Femur (tissue), 1 donor: ENCODE data around the gene UBE3C.

Experiments used
- DNase-seq: peaks from one replicate; pipeline ENCODE4 v3.0.0-alpha.2; 2017

The UBE3C gene

DNA sequence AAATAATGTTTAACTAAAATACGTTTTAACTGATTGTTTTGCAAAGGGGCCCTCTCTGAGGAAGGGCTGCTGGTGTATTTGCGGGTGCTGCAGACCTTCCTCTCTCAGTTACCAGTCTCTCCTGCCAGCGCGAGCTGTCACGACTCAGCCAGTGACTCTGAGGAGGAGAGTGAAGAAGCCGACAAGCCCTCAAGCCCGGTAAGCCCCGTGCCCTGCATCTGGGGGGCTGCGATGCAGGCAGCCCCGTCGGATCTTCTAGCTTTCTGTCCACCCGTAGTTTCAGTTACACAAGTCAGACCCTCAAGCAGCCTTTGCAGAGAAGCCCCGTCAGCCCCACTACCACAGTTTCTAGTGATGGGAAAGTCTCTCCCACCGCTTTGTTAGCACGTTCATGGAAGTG, 45.1 kb downstream of the UBE3C start:
- no peak for DNase-seq

DNA sequence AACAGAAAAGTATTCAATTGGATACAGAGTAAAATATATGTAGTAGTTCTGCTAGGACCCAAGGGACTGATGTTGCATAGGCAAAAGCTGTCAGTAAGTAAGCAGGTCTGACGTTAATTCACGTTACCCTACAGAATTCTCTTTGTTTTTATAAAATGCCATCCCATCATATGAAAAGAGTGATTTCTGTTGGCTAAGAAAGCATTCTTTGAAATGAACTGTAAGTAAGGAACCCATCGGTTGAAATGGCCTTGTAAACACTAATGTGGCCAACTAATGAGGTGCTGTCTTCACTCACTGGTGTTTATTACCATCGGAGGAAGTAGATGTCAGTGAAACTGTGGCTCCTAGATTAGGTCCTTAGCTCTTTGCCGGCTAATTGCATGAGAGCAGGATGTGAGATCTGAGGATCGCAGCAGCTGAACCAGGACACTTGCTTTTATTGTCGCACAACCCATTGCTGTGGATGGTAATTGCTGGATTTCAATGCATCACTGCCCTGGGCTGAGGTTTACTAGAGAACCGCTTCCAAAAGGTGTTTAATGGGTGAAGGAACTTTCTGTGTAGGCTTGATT, 49.5 kb downstream of the UBE3C start:
- DNase-seq = no peak

DNA sequence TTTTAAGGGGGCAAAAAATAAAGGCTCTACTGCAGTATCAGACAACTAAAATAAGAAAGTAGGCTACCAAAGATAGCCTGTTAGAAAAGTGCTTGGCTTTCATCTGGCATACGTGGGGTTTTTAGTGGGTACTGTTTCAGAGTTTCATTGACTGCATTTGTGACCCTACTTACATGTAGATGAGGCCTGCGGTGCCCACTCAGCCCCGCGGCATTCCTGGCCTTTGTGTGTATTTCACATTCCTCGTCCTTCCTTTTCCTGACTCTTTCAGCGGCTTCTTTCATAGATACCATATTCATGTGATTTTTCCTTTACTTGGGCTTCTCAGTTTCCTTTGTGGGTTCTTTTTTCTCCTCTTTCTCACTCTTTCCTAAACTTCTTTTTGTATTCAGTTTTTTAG, 50.7 kb downstream of the UBE3C start:
- no peak for DNase-seq

DNA sequence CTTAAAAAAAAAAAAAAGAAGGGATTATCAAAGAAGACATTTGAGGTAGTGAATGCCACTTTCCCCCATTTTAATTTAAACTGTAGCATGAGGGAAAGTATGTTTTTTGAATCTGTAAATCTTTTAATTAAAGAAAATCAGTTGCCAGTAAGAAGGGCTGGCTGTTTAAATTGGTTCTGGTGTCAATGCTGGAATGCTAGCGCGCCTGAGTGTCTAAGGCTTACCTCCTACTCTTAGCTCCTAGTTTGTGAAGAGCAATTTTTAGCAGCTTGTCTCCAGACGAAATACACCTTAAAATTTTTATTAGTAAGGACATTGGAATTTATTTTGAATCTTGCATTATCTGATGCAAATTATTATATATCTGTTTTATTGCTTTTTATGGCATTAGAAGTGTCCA, 54.1 kb downstream of the UBE3C start:
- DNase-seq = no peak

DNA sequence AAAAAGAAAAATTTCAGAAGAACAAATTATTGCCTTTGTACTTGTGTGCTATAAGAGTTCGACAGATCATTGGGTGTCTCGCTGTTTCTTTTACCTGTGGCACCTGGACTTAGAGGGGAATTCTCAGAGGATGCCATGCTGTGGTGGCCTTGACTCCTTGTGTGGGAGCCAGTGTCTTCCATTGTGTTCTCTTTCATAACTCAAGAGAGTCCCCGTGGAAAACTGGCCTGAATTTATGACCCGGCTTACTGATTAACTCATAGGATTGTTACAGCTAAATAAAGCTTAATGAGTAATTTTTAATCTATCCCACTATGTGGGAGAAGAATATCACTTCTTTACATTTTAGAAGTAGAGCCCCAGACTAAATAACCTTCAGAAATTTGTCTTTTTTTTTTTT, 54.5 kb downstream of the UBE3C start:
- DNase-seq = no peak

DNA sequence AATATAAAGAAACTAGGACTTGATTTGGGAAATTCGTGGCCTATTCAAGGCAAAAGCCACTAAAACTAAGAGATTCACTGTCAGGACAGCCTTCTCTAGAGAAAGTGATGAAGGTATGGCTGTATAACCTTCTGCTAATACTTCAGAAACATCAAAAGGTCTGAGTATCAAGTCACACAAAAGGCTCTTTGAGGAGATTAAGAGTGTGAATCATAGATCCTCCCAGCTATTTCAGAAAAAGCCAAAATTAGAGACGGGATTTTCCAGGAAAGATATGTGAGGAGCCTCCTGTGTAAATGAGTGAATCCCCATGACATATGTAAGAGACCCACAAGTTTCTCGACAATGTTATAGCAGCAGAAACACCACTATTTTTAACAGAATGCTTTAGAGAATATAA, 56.2 kb downstream of the UBE3C start:
- no peak for DNase-seq

DNA sequence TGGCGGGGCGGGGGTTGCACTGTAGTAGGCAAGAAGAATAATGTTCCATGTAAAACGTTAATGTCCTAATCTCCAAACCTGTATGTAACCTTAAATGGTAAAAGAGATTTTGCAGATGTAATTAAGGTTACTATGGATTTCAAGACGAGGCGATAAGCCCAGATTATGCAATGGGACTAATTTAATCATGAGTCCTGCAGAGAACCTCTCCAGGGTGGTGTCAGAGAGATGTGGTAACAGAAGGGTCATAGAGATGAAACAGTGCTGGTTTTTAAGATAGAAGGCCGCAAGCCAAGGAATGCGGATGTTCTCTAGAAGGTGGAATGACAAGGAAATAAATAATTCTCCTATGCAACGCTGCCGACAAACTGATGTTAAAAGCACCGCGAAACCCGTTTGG, 57.1 kb downstream of the UBE3C start:
- DNase-seq = no peak

DNA sequence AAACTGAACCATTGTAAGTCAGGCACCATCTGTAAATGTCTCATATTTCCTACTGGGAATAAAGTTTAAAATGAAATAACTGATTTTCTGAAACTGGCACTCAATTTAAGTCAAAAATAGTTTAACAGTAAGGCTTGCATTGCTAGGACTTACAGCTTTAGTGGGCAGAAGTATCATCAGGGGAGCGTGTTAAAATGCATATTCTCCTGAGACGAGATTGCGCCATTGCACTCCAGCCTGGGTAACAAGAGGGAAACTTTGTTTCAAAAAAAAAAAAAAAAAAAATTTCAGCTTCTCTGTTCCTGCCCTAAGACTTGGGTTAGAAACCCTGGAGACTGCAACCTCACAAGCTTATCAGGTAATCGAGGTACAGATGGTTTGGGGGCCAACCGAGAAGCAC, 65.4 kb downstream of the UBE3C start:
- no peak for DNase-seq

DNA sequence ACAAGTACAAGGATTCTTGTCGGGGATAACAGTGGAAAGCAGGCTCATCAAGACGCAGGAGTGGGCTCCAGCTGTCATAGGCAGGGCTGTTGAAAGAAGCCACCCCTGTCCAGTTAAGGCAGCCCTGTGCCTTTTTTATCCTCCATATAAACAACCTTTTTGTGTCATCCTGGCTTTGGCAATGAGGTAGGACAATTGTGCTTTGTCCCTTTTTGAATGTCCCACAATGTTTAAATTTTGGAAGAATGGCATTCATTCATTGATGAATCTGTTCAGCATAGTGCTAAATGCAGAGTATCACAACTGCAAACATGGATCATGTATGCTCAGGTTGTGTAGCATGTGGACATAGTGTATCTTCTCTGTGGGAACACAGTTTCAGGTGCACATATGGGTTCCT, 66.7 kb downstream of the UBE3C start:
- no peak for DNase-seq

DNA sequence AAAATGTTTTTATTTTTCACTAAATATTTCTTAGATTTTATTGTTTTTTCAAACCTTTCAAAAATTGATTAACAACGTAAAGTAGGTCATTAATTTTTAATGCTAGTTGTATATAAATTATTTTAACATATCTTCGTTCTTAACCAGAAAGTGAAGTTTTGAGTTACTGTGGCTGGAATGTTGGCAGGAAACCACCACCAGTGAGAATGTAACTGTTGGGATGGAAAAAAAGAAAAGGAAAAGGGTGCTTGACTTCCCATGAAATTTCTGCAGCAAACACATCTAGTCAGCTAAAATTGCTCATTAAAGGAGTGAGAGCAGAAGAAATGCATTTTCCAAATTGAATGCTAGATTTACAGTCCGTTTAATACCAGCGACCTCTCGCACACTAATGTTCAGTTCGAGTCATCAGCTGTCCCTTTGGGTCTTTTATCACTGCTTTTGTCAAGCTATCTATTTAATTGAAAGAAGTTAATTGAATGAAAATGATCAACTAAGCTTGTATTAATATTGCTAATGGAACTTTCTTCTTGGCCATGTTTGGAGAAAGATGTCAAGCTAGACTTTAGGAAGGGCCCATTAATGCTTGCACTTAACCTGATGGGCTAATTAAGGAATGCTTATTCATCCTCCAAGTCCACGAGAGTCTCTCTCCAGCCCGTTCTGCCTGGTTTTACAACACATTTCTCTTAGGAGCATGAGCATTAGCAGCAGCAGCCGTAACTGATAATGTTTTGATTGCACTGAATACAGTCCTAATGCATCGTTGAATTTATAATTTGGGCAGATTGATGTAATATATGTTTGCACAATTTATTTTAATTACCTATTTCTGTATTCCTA, 70.1 kb downstream of the UBE3C start:
- DNase-seq = no peak

DNA sequence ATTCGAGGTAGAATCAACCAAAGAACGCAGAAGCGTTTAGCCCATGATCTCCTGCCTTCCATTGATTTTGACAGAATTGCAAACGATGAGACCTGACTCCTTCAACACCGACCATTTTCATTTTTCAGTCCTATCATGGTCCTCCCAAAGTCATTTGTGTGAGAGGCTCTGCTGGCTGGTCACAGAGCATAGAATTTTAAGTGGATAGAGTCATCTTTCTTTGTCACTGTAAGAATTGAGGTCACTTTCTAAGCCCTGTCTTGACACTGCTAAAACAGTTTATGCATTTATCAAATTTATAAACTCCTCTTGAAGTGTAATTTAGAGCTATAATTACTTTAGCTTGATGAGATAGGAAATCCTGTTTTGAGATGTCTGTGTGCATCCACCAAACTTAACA, 72.0 kb downstream of the UBE3C start:
- DNase-seq = no peak

DNA sequence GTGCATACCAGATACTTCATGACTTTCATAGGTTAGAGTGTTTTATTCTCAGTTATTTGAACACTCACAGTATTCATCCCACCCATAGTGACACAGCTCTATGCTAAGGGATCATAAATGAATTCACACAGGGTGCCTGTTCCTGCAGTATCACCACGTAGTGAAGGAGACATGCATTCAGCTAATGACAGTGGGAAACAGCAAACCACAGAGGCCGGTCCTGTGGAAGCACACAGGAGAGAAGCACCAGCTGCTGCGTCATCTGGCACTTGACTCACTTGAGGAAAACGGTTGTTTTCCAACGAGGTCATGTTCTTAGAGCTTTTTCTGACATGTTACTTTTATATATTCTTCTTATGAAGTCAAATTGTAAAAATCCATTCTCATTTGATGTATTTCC, 73.0 kb downstream of the UBE3C start:
- peak; percentile 29 for DNase-seq

DNA sequence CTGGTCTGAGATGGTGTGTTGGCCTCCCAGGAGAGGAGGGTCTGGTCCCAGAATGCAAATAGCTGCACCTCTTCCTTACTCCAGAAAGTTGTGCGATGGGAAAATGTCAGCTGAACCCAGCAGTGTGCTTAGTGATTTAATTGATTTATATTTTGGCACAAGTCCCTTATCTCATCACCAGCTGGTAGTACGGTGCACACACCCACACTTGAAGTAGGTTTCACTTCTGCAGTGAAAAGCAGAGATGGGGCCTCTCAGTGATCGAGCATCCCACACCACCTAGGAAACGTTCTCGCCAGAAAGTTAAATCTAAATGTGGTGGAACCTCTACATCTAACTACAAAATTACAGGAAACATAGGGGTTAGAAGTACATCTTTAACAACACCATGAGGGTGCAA, 80.4 kb downstream of the UBE3C start:
- DNase-seq = no peak

DNA sequence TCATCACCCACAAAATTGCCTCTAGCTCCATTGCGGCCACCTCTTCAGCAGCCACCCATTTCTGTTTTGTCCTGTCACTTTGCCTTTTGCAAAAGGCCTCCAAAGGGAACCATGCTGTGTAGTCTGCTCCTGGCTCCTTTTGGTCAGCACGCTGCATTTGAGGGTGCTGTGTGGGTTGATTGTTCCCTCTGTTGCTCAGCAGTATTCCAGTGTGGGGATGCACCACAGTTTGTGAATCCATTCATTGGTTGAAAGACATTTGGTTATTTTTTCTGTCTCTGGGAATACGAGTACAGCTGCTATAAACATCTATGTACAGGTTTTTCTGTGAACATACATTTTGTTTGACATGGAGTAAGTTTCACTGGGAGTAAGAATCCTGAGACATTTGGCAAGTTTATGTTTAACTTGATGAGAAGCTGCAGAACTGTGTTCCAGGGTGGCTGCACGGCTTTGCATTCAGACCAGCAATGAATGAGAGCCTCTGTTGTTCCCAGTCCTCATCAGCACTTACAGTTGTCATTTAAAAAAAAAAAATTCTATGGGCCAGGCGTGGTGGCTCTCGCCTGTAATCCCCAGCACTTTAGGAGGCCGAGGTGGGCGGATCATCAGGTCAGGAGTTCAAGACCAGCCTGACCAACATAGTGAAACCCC, 82.3 kb downstream of the UBE3C start:
- DNase-seq = no peak

DNA sequence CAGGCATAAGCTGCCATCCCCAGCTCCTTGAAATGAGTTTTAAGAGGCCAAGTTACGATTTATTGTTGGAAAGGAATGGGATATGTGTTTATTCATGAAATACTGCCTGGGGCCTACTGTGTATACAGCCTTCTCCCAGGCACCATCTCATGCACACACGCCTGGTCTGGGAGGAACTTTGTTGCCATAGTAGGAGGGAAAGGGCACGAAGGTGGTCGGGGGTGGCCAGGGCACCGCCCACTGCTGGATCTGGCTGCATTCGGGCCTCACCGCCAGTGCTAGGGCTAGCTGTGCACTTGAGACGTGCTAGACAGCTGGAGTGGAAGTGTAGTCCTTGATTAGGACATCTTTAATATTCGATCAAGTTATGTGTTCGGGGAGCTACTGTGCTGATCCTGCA, 84.0 kb downstream of the UBE3C start:
- DNase-seq = no peak

DNA sequence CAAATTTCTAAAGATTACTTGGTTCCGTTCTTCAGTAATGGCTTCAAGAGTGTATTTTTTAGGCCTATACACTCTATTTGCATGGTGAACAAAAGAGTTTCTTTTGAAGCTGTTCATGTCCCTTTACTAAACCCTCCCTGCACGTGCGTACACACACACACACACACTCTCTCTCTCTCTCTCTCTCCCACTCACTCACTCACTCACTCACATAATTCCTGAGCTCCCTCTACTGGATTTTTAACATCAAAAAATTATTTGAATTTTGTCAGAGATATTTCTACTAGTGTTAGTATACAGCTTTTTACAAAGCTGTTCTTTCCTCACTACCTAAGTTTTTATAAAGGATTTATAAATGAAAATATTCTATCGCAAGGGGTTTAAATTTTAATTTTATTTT, 85.9 kb downstream of the UBE3C start:
- no peak for DNase-seq

DNA sequence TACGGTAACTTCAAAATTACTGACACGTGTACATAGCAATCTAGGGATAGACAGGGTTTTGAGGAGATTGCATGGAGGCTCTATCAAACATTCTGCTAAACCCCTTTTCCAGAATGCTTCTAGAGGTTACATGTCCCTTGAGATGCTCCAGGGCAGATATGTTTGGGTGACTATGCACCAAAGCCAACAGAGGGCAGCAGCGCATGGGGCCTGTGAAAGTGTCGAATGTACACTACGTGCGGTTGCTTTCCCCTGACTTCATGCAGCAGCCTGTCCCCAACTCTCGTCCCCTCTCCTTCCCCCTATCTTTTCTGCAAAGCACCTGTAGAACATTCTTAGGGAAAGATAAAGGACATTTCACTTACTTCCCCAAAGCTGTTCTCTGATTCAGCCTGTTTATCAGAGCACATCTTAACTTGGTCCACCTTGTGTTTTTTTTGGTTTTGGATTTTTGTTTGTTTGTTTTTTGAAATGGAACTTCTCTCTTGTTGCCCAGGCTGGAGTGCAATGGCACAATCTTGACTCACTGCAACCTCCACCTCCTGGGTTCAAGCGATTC, 90.2 kb downstream of the UBE3C start:
- DNase-seq = no peak

DNA sequence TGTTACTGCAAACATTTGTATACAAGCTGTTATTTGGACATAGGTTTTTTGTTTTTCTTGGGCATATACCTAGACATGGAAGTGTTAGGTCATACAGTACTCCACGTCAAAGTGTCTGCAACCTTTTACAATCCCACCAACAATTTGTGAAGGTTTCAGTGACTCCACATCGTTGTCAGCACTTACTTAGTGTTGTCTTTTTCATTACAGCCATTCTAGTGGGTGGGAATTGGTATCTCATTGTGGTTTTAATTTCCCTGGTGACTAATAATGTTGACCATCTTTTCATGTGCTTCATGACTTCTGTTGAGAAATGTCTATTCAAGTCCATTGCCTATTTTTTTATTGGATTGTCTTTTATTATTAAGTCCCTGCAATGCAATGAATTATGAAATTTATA, 95.0 kb downstream of the UBE3C start:
- no peak for DNase-seq

DNA sequence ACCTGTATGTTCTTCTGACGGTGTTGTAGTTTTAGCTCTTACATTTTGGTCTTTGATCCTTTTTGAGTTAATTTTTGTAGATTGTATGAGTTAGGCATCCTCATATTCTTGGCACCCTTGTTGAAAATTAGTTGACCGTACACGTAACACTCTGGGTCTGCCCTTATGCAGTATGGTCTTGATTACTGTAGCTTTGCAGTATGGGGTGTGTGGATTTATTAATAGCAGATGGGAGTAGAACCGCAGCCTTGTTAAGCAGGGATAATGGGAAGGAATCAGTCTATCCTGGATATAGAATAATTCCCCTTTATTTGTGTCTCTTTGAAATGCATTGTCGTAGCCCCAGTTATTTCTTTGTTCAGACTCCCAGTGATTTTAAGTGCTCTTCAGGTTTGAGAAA, 95.5 kb downstream of the UBE3C start:
- no peak for DNase-seq

DNA sequence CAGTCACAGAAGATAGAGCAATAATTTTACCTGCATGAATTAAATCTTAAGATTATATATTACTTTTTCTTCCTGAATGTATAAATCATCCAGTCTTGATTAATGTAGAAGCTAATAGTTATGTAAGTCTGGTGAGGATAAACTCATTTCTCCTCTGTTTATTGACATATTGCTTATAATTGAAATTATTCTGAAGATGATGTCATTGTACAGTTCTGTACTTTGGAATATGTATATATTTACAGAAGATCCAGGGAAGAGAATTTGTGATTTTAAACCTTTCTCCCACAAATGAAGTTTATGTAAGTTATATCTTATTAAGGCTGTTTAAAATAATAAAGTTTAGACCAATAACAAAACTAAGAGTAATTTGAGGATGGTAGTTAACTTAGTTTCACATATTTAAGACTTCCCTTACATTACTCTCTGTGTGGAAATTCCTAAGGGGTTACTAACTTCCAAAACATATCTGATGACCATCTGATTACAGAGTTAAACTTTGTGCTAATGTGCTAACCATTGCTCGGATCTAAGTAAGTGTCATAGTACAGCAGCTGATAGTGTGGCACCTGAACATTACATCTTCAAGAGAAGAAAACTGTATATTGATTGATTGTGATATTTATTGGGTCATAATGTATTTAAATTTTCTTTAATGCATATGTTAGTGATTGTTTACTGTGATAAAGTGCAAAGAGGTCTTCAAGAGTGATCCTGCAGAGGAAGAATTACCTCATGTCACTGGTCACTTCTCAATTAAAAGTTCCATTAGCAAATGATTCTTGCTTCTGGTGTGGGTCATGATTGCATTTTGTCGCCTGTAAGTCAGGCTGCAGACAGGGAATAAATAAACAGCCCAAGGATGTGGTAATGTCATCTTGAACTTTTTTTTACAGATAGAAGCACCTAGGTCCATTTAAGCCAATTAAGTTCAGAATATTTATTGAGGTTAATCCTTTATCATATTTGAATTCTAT, 96.9 kb downstream of the UBE3C start:
- DNase-seq = no peak

DNA sequence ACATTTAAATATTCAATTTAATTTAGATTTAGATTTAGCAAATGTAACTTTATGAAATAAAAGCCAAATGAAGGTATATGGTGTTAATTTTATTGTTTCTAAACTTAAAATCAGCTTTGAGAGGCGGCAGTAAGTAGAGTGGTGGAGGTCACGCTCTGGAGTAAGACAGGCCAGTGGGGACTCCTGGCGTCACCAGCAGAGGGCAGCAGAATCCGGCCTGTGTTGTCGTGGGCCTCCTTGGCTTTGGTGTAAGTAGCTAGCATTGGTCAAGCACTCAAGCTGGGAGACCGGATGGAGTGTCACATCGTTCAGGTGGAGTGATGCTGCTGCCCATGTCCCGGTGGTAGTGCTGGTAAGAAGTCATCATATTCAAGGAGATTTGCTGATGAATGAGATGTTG, 99.4 kb downstream of the UBE3C start:
- DNase-seq = no peak

DNA sequence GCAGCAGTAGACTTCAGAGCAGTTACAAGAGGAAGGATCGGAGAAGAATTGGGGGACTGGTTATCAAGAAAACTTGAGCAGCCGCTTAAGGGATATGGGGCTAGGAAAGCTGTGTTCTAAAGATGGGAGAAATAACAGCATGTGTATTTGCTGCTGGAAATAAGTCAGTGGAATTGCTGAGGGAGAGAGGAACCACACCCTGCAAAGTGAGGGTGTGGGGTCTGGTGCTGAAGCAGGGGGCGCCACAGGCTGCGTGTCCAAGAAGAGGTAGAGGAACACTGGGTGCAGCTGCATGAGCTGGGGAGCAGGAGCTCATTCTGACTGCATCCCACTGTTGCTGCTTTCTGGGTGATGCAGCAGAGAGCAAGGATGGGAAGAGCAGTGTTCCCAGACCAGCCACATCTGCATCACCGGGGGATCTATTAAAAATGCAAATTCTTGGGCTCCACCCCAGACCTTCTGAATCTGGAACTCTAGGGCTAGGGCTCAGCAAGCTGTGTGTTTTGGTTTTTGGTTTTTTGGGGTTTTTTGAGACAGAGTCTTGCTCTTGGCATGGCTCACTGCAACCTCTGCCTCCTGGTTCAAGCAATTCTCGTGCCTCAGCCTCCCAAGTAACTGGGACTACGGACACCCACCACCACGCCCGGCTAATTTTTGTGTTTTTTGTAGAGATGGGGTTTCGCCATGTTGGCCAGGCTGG, 101.0 kb downstream of the UBE3C start:
- no peak for DNase-seq
